DLD1 (cell line): ENCODE measurements around the gene RAPH1.
"Not testable (repeated sequence)": the region's sequence is repeated elsewhere in the genome, so short reads cannot be mapped to it uniquely, and the experiment has no call there.

Experiments
- in situ Hi-C: cut with HindIII; loops from 2 replicates; pipeline ENCODE4 v1.10.0; 2017; ENCODE audit warnings: low sequenced_read_pairs

RAPH1 gene

DNA sequence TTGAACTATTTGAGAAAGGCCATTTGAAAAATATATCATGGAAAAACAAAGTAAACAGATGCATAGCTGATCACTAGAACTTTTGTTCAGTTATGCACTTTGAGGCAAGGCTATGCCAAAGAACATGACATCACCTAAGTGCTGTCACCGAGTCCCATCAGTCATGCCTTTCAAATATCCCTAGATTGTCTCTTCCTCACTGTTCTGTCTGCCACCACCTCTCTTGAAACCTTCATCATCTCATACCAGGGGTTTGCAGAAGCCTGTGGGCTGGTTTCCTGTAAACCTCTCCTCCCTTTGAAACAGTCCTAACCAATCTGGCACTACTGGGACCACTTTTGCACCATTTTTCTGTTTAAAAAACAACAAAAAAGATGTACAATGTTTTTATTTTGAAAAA is 12.3 kb upstream of the RAPH1 start:
- in situ Hi-C loops = no loop called here

DNA sequence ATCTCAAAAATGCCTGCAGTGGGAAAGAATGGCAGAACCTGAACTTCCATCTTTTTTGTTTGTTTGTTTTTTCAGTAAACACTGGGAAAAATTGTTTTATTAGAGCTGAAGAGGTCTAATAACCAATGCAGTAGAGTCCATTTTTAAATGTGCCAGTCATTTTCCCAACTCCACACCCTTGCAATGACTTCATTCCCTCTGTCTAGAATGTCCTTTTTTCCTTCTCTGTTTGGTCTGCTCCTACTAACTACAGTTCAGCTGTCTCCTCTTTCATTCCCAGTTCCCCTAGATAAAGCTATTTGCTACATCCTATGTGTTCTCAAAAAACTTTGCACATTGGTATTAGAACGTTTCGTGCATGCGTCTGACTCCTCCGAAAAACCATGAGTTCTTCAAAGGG is 9.3 kb upstream of the RAPH1 start:
- in situ Hi-C loops = no loop called here

DNA sequence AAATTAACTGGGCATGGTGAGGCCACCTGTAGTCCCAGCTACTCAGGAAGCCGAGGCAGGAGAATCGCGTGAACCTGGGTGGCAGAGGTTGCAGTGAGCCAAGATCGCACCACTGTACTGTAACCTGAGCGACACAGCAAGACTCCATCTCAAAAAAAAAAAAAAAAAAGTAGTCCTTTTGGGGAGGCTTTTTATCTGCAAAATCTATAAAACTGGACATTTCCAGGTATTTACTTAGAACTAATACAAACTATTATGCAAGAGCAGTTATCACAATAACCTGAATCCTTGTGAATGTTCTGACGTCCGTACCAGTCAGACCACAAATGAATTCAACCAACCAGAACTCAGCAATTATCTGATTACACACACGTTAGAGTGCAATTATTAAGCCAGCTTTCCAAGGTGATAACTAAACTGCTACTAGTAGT is 8.8 kb upstream of the RAPH1 start:
- in situ Hi-C loops = no loop called here

DNA sequence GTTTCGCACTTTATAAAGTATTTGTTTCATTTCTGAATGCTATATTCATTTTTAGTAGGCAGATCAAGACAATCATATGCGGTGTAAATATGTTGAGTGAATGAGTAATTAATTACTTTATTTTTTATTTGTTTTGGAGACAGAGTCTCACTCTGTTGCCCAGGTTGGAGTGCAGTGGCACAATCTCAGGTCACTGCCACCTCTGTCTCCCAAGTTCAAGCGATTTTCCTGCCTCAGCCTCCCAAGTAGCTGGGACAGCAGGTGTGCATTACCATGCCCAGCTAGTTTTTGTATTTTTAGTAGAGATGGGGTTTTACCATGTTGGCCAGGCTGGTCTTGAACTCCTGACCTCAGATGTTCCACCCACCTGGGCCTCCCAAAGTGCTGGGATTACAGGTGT is 5.5 kb upstream of the RAPH1 start:
- in situ Hi-C loops = not testable (repeated sequence)

DNA sequence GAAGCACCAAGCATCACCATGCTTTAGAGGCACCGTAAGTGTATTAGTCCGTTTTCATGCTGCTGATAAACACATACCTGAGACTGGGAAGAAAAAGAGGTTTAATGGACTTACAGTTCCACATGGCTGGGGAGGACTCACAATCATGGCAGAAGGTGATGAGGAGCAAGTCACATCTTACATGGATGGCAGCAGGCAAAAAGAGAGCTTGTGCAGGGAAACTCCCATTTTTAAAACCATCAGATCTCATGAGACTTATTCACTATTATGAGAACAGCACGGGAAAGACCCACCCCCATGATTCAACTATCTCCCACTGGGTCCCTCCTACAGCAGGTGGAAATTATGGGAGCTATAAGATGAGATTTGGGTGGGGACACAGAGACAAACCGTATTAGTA is 3.1 kb upstream of the RAPH1 start:
- in situ Hi-C loops = not testable (repeated sequence)

DNA sequence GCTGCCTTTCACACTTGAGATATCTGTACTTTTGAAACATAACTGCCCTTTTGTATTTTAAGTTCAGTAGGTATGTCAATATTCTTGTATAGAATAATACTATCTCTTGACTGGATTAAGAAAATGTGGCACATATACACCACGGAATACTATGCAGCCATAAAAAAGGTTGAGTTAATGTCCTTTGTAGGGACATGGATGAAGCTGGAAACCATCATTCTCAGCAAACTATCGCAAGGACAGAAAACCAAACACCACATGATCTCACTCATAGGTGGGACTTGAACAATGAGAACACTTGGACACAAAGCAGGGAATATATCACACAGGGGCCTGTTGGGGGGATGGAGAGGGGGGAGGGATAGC is 1.5 kb upstream of the RAPH1 start:
- in situ Hi-C loops = not testable (repeated sequence)

DNA sequence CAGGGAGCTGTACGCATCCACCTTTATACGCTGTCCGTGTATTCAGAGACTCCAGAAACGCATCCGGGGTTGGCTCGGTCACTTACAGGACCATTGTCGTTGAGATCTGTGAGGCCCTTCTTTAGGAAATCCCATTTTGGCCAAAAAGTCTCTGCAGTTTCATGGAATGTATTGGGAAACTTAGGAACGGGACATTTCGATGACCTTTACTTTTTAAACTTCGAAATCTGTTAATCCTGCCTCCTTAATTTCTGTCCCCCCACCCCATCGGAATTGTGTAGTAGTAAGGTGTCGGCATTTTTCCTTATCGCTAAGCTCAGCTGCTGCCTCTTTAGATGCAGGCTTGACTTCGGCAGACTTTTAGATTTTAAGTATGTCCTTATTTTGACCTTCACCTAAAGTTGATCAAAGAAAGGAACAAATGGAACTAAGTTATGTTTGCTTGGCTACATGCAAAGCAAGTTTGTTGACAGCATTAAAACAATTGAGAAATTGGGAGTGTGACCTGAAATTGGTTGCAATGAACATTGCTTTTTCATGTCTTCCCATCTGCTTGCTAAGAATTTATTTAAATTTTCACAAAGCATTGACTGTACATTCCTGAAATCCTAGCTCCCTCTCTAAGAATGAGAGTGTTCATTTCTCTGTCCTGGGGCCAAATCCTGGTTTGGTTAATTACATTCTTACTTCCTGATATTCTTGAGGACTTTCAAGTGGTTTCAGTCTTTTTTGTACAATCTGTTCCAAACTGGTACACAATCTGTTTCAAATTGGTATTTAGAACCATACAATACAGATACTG is 884 bp upstream of the RAPH1 start:
- in situ Hi-C loops = no loop called here

DNA sequence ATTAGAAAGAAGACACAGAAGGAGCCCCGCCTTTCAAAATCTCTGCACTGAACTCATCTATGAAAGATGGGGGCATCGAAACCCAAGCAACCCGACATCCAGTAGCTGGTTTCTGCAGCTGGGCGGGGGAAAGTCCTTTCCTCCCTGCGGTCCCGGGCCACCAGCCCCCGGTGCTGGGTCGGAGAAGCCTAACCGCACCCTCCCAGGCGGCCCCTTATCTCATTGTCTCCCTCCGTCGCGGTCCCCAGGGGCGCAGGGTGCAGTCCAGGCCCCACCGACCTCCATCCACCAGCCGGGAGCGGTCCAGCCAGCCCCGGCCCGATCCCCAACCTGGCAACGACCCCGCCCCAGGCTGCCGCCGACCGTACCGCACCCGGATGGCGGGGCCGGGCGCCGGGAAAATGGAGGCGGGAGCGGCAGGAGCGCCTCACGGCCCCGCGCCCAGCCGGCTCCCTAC is 452 bp downstream of the RAPH1 start:
- in situ Hi-C loops = no loop called here

DNA sequence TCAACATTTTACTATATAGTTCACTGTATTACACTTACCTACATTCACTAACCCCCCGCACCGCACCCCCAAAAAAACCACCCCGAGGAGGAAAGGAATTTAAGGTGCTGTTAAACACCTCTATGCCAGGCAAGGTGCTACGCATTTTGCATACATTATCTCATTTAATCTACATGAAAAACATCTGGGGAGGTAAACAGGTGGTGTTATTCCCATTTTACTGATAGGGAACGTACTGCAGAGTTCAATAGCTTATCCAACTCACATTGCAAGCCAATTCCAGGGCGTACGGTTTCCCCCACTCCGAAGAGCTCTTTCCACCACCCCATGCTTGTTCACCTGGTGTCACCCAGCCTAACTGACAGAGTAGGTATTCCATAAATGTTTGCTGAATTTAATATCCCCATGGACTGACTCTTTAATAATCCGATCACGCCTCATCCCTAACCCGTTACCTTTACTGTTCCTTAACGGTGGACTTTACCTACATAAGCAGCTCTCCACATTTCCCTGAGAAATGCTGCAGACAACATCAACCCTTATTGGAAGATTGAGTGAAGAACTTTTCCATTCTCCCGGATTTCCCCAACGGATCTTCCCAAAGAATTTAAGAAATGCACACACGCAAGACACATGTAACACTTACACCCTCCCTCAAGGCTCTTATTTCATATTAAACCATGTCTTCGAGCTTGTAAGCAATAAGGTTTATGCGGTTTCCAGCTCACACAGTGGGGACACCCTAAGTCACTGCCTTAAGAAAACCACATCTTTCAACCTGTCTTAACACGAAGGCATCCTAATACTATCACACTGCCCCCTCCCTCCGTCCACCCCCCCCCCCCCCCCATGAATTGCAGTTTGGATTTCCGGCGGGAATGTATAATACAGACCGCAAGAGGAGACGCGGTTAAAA is 1.2 kb downstream of the RAPH1 start:
- in situ Hi-C loops = no loop called here

DNA sequence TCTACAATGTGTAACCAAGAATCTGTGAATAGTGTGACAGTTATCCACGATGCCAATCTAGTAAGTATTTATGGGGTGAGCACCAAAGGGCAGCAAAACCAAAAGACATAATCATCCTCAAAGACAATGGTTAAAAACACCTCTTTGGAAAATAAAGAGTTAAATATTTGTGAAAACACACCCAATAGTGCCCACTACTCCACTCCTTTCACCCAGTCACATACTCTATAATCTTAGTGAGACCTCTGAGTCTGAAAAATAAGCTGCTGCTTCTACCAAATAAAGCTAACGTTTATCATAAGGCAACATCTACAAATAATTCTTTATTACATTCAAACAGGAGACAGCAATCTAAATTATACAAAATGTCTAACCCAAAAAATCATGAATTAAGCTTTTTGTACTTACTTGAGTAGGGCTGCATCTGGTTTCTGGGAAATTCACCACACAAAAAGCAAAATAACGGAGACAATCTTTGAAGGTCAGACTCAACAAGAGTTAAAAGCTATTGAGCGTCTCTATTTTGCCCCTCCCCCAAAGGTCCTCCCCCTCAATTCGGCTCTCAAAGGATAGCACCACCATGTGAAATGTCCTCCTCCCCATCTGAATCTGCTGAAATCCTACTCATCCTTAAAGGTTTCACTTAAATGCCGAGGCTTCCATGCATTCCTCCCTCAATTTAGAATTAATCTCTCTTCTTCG is 2.0 kb downstream of the RAPH1 start:
- in situ Hi-C loops = no loop called here

DNA sequence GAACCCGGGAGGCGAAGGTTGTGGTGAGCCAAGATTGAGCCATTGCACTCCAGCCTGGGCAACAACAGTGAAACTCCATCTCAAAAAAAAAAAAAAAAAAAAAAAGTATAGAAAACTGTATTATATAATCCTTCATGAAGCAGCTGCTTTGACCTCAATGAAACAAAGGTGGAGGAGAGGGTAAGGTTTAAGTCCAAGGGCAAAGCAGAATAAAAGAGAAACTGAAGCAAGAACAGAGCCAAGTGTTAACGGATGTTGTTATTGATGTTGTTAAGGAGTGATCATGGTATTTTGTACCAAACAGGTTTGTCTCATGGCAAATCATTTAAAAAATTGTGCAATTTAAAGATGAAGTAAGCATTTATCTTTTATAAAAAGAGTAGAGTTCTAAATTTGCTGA is 7.4 kb downstream of the RAPH1 start:
- in situ Hi-C loops = no loop called here

DNA sequence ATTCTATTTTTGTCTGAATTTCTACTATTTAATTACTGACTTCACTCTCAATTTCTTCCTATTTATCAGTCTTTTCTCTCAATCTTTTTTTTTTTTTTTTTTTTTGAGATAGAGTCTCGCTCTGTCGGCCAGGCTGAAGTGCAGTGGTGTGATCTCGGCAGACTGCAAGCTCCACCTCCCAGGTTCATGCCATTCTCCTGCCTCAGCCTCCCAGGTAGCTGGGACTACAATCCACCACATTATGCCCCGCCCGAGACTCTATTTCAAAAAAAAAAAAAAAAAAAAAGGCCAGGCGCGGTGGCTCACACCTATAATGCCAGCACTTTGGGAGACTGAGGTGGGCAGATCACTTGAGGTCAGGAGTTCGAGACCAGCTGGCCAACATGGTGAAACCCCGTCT is 21.8 kb downstream of the RAPH1 start:
- in situ Hi-C loops = not testable (repeated sequence)

DNA sequence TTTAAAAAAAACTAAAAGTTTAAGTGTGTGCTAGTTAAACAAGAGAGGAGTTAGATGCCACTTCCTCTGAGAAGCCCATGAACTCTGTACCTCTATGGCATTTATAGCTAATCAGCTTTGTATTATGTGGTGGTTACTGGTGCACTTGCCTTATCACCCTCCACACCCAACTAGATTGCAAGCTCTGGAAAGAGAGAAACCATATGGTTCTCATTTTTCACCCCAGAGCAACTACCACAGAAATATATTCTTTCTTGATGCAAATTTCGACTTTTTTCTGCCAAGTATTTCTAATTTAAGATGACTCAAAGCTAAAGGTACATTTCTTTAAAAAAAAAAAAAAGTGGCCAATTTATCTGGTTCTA is 24.2 kb downstream of the RAPH1 start:
- in situ Hi-C loops = no loop called here

DNA sequence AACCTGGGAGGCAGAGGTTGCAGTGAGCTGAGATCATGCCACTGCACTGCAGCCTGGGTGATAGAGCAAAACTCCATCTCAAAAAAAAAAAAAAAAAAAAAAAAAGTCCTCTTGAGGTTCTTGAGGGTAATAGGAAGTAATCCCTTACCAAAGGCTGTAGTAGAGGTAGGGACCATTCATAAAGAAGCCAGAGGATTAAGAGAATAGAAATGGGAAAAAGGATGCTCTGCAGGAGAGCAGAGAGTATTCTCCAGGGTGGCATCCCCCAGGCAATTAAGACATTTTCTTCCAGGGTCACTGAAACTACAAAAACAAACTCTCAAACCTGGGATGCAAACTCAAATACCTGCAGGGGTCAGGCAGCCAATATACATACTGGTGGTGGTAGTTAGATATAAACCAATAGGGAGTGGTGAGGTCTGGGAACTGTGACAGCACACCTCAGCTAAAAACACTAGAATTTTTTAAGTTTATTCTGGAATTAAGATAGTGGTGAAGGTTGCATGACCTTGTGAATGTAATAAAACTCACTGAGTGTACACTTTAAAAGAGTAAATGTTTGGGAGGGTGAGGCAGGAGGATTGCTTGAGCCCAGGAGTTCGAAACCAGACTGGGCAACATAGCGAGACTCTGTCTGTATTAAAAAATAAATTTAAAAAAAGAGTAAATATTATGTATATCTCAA is 24.7 kb downstream of the RAPH1 start:
- in situ Hi-C loops = no loop called here

DNA sequence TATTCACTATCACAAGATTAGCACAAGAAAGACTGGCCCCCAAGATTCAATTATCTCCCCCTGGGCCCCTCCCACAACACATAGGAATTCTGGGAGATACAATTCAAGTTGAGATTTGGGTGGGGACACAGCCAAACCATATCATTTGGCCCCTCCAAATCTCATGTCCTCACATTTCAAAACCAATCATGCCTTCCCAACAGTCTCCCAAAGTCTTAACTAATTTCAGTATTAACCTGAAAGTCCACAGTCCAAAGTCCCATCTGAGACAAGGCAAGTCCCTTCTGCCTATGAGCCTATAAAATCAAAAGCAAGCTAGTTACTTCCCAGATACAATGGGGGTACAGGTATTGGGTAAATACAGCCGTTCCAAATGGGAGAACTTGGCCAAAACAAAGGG is 31.6 kb downstream of the RAPH1 start:
- in situ Hi-C loops = not testable (repeated sequence)

DNA sequence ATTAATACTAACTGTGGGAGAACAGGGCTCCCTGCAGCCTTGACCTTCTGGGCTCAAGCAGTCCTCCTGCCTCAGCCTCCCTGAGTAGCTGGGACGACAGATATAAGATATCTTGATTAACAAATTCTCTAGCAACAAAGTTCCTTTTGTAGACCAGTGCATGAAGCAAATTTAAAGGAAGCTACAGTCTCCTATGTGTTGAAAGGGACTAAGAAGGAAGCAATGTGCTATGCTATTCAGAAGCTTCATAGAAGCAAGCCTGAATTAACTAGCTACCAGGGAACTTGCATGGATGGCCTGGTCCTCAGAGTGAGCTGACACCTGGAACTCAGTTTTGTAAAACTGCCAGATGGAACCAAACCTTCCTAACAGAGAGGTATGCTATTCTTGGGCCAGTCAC is 33.2 kb downstream of the RAPH1 start:
- in situ Hi-C loops = no loop called here

DNA sequence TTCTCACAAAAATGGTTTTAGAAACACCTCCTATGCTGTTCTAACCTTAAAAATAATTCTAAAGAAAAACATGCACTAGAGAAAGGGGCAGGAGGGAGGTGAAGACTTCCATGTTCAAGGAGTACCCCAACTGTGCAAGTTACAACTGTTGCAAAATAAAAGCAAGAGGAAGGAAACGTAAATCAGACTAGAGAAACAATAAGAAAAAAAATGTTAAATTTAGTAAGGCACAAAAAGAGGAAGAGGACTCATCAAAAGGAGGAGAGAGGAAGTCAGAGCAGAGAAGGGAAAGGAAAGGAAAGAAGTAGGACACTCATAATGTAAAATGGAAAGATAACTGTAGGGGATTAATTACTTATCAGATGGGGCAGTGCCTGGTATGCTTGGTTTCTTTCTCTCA is 34.1 kb downstream of the RAPH1 start:
- in situ Hi-C loops = no loop called here

DNA sequence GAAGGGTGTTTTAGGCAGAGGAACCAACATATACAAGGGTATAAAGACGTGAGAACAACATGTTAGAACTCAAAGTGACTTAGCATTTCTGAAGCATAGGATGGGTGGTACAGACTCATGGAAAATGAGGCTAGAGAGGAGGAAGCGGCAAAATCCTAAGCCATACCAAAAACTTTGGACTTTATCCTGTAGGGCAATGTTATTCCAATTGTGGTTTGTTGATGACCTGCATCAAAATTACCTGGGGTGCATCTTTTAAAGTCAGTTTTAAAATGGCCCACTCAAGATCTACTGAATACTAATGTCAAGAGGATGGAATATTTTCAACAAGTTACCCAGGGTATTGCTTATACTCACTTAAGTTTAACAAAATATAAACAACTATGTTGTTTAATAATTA is 34.8 kb downstream of the RAPH1 start:
- in situ Hi-C loops = no loop called here

DNA sequence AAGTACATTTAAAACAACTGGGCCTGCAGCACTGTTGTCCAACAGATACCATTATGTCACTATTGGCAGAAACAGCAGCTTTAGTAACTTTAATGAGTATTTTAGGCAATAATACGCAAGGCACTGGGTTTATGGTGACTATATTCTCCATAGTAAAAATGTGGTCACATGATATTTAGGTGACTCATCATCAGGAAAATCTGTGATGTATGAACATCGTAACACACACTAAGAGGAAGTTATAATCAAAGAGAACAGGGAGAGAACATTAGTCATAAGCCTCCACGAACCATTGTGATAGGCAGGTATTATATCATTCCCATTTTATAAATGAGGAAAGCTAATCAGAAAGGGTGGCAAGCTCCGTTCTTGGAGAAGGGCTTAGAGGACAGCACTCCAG is 36.9 kb downstream of the RAPH1 start:
- in situ Hi-C loops = no loop called here

DNA sequence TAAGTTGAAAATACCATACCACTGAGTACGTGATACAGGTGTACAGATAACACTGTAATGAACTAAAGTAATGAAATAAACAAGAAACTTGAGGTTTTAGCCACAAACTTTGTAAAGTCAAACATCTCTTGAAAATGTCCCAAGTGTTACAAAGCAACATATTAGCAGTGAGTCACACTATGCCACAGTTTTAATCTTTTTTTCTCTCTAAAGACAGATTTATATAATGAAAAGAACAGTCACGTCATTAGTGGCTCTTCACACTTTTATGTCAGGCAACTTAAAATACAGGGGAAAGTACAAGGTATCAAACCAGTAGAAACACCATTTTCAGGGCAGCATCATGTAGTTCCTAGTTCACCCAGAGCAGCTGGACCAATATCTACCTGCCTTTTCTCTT is 42.1 kb downstream of the RAPH1 start:
- in situ Hi-C loops = no loop called here

DNA sequence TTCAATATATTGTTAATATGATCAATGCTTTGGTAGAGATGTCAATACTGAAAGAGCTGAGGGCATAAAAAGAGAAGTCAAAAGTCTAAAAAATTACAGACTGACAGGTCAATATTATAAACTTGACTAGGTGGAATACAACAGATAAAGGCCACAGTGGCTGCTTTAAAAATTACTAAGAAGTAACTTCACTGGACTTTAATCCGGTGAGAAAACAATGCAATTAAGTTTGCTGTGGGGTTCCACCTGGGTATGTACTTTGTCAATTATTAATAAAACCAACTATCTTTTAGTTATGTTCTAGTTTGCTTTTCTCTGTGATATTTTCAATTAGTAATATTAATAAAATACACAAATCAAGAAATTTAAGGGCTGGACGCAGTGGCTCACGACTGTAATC is 44.7 kb downstream of the RAPH1 start:
- in situ Hi-C loops = no loop called here
